Epithelial cell of esophagus (primary cell): ENCODE measurements around the gene PKMYT1.
"Not testable (repeated sequence)": the region's sequence is repeated elsewhere in the genome, so short reads cannot be mapped to it uniquely, and the experiment has no call there.

ENCODE experiments used
- DNase-seq: peaks from one replicate; pipeline ENCODE4 v3.0.0; 2010; ENCODE audit warnings: low read depth
- H3K4me3 ChIP-seq: 2 replicates; pipeline ENCODE4 v1.5.1; 2011; ENCODE audit warnings: mild to moderate bottlenecking, low read length, control low read depth
- CTCF ChIP-seq: IDR thresholded peaks from 2 replicates; pipeline ENCODE4 v1.5.1; 2011; ENCODE audit warnings: low read depth, mild to moderate bottlenecking, low read length, control low read depth, inconsistent platforms; ENCODE audit not compliant: insufficient read depth; ENCODE audit errors: missing control alignments

The PKMYT1 gene

GRCh38 chr16:2946649-2947048 lies 33.6 kb downstream of the PKMYT1 start:
- no peak for DNase-seq
- TF ChIP-seq CTCF, result no peak
- H3K4me3 ChIP-seq, result no peak overlapping the region

DNA sequence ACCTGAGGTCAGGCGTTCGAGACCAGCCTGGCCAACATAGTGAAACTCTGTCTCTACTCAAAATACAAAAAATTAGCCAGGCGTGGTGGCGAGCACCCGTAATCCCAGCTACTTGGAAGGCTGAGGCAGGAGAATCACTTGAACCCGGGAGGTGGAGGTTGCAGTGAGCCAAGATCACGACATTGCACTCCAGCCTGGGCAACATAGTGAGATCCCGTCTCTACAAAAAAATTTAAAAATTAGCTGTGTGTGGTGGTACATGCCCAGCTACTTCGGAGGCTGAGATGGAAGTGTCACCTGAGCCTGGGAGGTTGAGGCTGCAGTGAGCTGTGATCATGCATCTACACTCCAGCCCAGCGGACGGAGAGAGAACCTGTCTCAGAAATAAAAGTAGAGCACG lies 36.5 kb downstream of the PKMYT1 start:
- DNase-seq, H3K4me3 ChIP-seq: not testable (repeated sequence)

DNA sequence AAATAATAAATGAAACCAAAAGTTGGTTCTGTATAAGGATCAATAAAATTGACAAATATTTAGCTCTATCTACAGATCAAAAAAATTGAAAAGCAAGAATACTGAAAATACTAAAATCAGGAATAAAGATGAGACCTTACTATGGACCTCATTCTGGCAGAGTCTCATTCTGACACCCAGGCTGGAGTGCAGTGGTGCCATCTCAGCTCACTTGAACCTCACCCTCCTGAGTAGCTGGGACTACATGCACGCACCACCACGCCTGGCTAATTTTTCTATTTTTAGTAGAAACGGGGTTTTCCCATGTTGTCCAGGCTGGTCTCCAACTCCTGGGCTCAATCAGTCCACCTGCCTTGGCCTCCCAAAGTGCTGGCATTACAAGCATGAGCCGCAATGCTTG lies 38.2 kb downstream of the PKMYT1 start:
- H3K4me3 ChIP-seq, result no peak overlapping the region
- no peak for TF ChIP-seq CTCF

GRCh38 chr16:2939968-2940367 lies 40.3 kb downstream of the PKMYT1 start:
- H3K4me3 ChIP-seq, result no peak overlapping the region
- no peak for DNase-seq
- no peak for TF ChIP-seq CTCF

More for the DNA sequence above, 38.2 kb downstream of the PKMYT1 start:
- DNase-seq, result no peak

DNA sequence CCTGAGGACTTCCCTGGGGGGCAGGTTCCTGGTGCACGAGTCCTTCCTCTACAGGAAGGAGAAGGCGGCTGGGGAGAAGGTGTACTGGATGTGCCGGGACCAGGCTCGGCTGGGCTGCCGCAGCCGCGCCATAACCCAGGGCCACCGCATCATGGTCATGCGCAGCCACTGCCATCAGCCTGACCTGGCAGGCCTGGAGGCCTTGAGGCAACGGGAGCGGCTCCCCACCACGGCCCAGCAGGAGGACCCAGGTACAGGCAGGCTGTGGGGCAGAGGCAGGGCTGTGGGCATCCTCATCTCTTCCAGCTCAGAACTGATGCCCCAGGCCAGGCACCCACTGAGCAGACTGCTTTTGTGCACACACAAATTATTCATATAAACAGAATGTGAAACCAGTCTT lies 42.0 kb downstream of the PKMYT1 start:
- TF ChIP-seq CTCF, result no peak
- H3K4me3 ChIP-seq, result no peak overlapping the region
- no peak for DNase-seq

DNA sequence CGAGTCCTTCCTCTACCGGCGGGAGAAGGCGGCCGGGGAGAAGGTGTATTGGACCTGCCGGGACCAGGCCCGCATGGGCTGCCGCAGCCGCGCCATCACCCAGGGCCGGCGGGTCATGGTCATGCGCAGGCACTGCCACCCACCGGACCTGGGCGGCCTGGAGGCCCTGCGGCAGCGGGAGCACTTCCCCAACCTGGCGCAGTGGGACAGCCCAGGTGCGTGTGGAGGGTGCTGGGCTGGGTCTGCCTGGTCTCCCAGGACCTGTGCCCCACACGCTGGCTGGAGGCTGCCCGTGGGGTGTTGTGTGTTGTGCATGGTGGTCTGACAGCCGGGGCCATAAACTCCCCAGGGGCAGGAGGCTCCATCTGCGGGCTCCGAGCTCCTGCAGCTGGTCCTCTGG lies 43.1 kb downstream of the PKMYT1 start:
- no peak for DNase-seq
- H3K4me3 ChIP-seq, result no peak overlapping the region
- TF ChIP-seq CTCF, result no peak

- no peak overlapping the region for H3K4me3 ChIP-seq
- no peak for TF ChIP-seq CTCF
- no peak for DNase-seq
Measured at GRCh38 chr16:2936436-2937011, 43.7 kb downstream of the PKMYT1 start.
